Skeletal muscle tissue (tissue), 4 donors: ENCODE results near the gene TBC1D2B. TPM values are rescaled to one million over a fixed set of nuclear protein-coding genes. Genes with fewer than 3 reads are reported as not detected.
A peak's percentile ranks its signal among the peaks of the same experiment; 100 is the strongest.

Experiments
- H3K27ac ChIP-seq: one replicate; pipeline ENCODE4 v1.7.0; 2013; ENCODE audit warnings: mild to moderate bottlenecking, low read depth, low read length, inconsistent platforms
- H3K27me3 ChIP-seq, 3 donors: one replicate each; pipeline ENCODE4 v1.7.0; 2013; ENCODE audit warnings: low read length in 3 of 3; ENCODE audit not compliant: control insufficient read depth in 3 of 3, insufficient read depth in 3 of 3
- H3K36me3 ChIP-seq, 3 donors: one replicate each; pipeline ENCODE4 v1.7.0; 2013; ENCODE audit warnings: low read length in 3 of 3; ENCODE audit not compliant: control insufficient read depth in 3 of 3, insufficient read depth in 3 of 3
- H3K4me1 ChIP-seq, 3 donors: one replicate each; pipeline ENCODE4 v1.7.0; 2013; ENCODE audit warnings: low read length in 3 of 3, mild to moderate bottlenecking in 3 of 3; ENCODE audit not compliant: control insufficient read depth in 3 of 3, insufficient read depth in 3 of 3
- H3K4me3 ChIP-seq, 3 donors: one replicate each; pipeline ENCODE4 v1.7.0; 2013; ENCODE audit warnings: low read length in 3 of 3
- H3K9ac ChIP-seq, 3 donors: one replicate each; pipeline ENCODE4 v1.7.0; 2013; ENCODE audit warnings: low read length in 3 of 3, mild to moderate bottlenecking in 3 of 3, moderate library complexity in 2 of 3, low read depth in 1 of 3
- H3K9me3 ChIP-seq, 3 donors: one replicate each; pipeline ENCODE4 v1.7.0; 2013; ENCODE audit warnings: low read length in 3 of 3; ENCODE audit not compliant: control insufficient read depth in 3 of 3
- total RNA-seq: library from RNA; depleted of rRNA; stranded (reverse); fragments of >200 nt; gene quantifications from one replicate; pipeline ENCODE4 v1.2.3, GENCODE V29; 2014
- donor health status: Osteomylitis.

The TBC1D2B gene
- total RNA-seq, 1 donor from 2014 or later = 30.3 TPM

- Histone ChIP-seq H3K9ac (peak overlapping the region in 1 of 3 donors; percentile 24), H3K36me3 (peaks cover 0 to 12% (median 9%) of the 10 kb centered on the region in 3 donors), H3K27ac (peak overlapping the region; percentile 8), H3K27me3 (no peaks in the 10 kb centered on the region), H3K4me3 (no peak overlapping the region), H3K9me3 (no peaks in the 10 kb centered on the region), H3K4me1 (peaks cover 24 to 53% (median 35%) of the 10 kb centered on the region in 3 donors)
Measured at GRCh38 chr15:78047761-78048627, 29.5 kb downstream of the TBC1D2B start.

DNA sequence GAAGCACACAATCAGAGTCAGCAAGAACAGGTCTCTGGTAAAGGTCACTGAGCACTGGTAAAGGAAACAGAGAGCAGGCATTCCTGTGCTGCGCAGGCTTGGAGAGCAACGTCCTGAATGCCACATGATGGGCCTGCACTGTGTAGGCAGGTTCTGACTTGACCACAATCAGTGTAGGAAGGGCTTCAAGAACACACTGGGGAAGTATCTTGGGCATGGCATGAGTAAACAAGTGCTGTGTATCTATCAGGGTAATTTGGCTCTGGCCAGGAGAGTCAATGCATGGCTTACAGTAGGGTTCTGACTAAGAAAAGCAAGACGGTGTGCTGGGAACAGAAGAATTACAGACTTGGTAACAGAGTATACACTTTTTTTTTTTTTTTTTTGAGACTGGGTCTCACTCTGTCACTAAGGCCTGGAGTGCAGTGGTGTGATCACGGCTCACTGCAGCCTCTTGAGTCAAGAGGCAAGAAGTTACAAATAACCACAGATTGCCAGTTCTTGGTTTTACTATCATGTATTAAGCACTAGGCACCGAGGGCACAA, 30.6 kb downstream of the TBC1D2B start:
- Histone ChIP-seq H3K9me3 (no peaks in the 10 kb centered on the region), H3K9ac (no peak overlapping the region), H3K27me3 (no peaks in the 10 kb centered on the region), H3K27ac (no peak overlapping the region), H3K4me1 (peaks cover 16 to 45% (median 24%) of the 10 kb centered on the region in 3 donors), H3K4me3 (no peak overlapping the region), H3K36me3 (peaks cover 2 to 17% (median 13%) of the 10 kb centered on the region in 3 donors)

GRCh38 chr15:78045189-78045588, 32.3 kb downstream of the TBC1D2B start:
- H3K9me3 ChIP-seq = no peaks in the 10 kb centered on the region
- H3K27me3 ChIP-seq = no peaks in the 10 kb centered on the region
- H3K4me1 ChIP-seq = peaks cover 14 to 35% (median 15%) of the 10 kb centered on the region in 3 donors
- H3K4me3 ChIP-seq = no peak overlapping the region
- no peak overlapping the region for H3K9ac ChIP-seq
- no peak overlapping the region for H3K27ac ChIP-seq
- H3K36me3 ChIP-seq = peaks cover 2 to 17% (median 17%) of the 10 kb centered on the region in 3 donors

- H3K27me3 ChIP-seq = no peaks in the 10 kb centered on the region
- H3K4me1 ChIP-seq = peaks cover 8 to 29% (median 11%) of the 10 kb centered on the region in 3 donors
- H3K27ac ChIP-seq = no peak overlapping the region
- H3K36me3 ChIP-seq = peaks cover 6 to 21% (median 21%) of the 10 kb centered on the region in 3 donors
- no peak overlapping the region for H3K4me3 ChIP-seq
- no peaks in the 10 kb centered on the region for H3K9me3 ChIP-seq
- no peak overlapping the region for H3K9ac ChIP-seq
Measured at GRCh38 chr15:78044407-78045155, 32.9 kb downstream of the TBC1D2B start.

- H3K27ac ChIP-seq = no peak overlapping the region
- H3K4me1 ChIP-seq = peaks cover 13 to 17% (median 16%) of the 10 kb centered on the region in 3 donors
- H3K36me3 ChIP-seq = peaks cover 6 to 21% (median 21%) of the 10 kb centered on the region in 3 donors
- H3K9ac ChIP-seq = no peak overlapping the region
- H3K27me3 ChIP-seq = no peaks in the 10 kb centered on the region
- H3K4me3 ChIP-seq = no peak overlapping the region
- no peaks in the 10 kb centered on the region for H3K9me3 ChIP-seq
Measured at GRCh38 chr15:78041946-78042345, 35.6 kb downstream of the TBC1D2B start.

GRCh38 chr15:78040653-78041244, 36.8 kb downstream of the TBC1D2B start:
- no peaks in the 10 kb centered on the region for H3K27me3 ChIP-seq
- peaks cover 6 to 21% (median 21%) of the 10 kb centered on the region in 3 donors for H3K36me3 ChIP-seq
- H3K4me1 ChIP-seq = peaks cover 13 to 25% (median 18%) of the 10 kb centered on the region in 3 donors
- no peak overlapping the region for H3K27ac ChIP-seq
- no peaks in the 10 kb centered on the region for H3K9me3 ChIP-seq
- H3K9ac ChIP-seq = no peak overlapping the region
- H3K4me3 ChIP-seq = no peak overlapping the region

DNA sequence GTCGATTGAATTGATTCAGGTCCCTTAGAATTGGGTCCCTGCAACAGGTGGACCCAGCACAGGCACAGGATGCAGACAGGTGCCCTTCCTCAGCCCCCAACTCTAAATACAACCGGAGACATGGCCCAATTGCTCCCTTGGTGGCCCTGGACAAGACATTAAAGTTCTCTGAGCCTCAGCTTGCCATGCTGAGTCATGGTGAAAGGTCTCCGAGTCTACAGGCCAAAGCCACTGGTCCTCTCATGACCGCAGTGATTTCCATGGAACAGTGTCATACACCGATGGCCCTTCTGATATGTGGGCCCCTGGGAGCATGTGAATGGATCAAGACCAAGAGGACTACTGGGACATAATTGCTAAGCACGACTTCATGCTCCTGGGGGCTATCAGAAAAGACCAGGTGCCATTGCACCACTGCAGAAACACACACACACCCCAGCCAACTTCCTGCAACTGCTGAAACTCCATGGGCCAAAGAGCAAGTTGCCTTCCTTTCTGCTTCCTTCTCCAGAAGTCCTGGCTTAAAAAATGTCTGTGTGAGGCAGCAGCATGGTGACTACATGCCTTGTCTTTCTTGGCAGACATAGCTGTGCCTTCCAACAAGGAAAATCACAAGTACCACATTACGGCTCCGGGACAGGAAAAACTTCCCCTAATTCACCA, 38.8 kb downstream of the TBC1D2B start:
- Histone ChIP-seq H3K27me3 (no peaks in the 10 kb centered on the region), H3K27ac (no peak overlapping the region), H3K9me3 (no peaks in the 10 kb centered on the region), H3K4me1 (peaks cover 20 to 42% (median 37%) of the 10 kb centered on the region in 3 donors), H3K36me3 (peaks cover 6 to 15% (median 14%) of the 10 kb centered on the region in 3 donors), H3K9ac (no peak overlapping the region), H3K4me3 (no peak overlapping the region)

GRCh38 chr15:78037779-78038305, 39.7 kb downstream of the TBC1D2B start:
- Histone ChIP-seq H3K27ac (no peak overlapping the region), H3K27me3 (no peaks in the 10 kb centered on the region), H3K4me3 (peak overlapping the region in 1 of 3 donors; percentile 9), H3K36me3 (peaks cover 6 to 12% (median 9%) of the 10 kb centered on the region in 3 donors), H3K4me1 (peaks cover 20 to 42% (median 37%) of the 10 kb centered on the region in 3 donors), H3K9ac (no peak overlapping the region), H3K9me3 (no peaks in the 10 kb centered on the region)

- Histone ChIP-seq H3K27me3 (no peaks in the 10 kb centered on the region), H3K27ac (no peak overlapping the region), H3K4me1 (peaks cover 20 to 42% (median 37%) of the 10 kb centered on the region in 3 donors), H3K9me3 (no peaks in the 10 kb centered on the region), H3K9ac (no peak overlapping the region), H3K36me3 (peaks cover 4 to 8% (median 5%) of the 10 kb centered on the region in 3 donors), H3K4me3 (no peak overlapping the region)
Measured at GRCh38 chr15:78037328-78037727, 40.2 kb downstream of the TBC1D2B start.
